ENCODE measurements around the gene GULP1.

GULP1 gene

DNA sequence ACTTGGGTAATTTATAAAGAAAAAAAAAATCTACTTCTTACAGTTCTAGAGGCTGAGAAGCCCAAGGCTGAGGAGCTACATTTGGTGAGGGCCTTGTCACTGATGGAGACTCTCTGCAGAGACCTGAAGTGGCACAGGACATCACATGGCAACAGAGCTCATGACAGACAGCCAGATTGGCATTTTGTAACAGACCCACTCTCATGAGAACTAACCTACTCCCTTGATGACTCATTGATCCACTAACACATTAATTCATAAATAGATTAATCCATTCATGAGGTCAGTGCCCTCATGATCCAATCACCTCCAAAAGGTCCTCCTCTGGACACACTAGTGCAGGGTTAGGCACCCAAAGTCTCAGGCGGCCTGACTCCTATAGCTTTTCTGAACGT lies 318.4 kb downstream of the GULP1 start:
- DNase-seq: no peak

DNA sequence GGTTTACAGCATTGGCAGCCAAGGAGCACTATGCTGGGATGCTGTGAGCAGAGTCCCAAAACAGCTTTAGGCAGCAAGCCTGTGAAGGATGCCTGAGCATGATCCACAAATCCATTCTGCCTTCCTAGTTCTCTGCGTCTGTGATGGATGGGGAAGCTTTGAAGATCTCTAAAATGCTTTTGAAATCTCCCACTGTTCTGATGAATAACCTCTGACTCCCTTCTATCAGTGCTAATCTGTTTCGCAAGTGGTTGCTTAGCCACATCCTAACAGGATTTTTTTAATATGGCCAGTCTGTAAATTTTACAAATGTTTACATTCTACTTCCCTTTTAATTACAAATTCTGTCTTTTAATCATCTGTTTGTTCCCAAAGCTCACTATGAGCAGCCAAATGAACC lies 319.2 kb downstream of the GULP1 start:
- DNase-seq: no peak

DNA sequence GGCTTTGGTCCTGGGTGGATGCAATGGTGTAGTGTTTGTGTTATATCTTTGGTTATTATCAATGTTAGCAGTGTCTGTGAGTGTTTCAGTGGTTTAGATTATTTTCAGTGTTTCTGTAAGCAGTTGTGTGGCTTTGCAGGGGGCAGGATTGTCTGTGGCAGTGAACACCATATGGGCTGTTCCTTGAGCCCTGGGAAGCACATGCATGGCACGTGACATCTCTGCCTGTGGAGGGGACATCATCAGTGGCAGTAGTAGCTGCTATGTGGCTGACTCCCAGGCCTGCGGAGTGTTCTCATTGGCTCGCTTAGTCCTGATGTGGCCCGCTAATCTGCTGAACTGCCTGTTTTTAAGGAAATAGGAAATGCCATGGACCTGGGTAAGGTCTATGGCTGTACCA lies 327.5 kb downstream of the GULP1 start:
- DNase-seq: no peak

DNA sequence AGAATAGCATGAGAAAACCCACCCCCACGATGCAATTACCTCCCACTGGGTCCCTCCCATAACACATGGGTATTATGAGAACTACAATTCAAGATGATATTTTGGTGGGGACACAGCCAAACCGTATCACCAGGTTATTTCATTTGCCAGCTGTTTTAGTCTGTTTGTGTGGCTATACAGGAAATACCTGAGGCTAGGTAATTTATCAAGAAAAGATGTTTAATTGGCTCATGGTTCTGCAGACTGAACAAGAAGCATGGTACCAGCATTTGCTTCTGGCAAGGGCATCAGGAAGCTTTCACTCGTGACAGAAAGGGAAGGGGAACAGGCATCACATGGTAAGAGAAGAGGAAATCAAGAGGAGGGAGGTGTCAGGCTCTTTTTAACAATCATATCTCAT lies 329.2 kb downstream of the GULP1 start:
- no peak for DNase-seq

DNA sequence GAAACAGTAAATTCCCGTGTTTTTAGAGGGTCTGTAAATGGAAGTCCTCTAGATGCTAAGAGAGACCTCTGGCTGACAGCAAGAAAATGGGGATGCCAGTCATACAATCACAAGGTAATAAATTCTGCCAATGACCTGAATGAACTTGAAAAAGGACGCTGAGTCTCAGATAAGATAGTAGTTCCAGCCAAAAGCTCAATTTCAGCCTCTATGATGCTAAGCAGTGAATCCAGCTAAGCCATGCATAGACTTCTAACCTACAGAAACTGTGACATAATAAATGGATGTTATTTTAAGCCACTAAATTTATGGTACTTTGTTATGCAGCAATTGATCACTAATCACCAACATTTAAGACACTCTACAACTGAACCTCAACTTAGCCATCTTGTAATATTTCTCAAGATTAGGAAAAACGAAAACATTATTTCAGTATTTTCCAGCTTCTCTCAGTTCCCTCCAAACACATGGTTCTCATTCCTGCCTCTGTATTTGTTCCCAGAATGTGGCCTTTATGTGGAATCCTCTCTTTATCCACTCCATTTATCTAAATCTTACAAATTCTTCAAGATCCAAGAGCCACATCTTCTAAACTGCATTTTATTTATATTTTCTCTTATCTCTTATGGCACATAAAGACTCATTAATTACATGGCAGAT lies 331.1 kb downstream of the GULP1 start:
- DNase-seq: no peak

DNA sequence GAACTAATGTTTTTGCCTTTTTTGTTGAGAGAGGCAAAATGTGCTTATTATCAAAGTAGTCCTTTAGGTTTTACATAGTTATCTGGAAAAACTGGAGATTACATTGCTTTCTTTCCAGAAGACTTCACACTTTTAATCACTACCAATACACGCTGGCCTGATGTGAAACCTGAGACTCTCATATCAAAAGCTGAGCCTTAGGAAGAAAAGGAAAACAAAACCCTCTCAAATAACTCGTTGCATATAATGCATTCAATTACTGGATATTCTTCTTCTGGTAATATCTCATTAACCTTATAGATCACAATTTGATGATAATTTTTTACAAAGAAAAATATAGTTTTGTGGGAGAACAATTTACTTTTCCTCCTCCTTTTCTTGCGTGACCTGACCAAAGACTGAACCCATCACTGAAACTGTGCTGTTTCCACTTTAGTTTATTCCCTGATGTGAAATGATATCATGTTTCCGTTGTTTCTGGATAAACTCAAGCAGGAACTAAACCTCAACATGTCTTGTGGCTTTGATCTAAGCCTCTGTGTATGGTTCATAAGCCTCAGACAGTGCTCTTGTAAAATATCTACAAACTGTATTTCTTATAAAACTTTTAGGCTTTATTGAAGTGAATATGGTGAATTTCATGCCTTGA lies 332.4 kb downstream of the GULP1 start:
- DNase-seq: no peak

DNA sequence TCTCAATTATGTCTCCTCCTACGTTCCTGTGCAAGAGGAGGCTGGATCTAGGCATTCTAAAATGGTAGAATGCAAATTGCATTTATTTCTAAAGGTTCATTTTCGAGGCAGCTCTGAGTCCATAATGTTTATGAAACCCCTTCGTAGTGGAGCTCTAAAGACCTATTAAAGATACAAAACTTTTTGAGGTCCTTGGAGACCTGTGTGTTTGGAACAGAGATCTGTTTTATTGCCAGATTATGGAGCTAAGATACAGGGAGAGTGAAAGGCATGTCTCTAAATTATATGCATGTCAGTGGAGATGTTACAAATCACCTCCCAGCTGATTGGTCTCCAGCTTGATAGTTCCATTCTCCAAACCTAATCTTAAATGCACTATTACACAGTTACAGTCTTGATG lies 335.8 kb downstream of the GULP1 start:
- DNase-seq: no peak

DNA sequence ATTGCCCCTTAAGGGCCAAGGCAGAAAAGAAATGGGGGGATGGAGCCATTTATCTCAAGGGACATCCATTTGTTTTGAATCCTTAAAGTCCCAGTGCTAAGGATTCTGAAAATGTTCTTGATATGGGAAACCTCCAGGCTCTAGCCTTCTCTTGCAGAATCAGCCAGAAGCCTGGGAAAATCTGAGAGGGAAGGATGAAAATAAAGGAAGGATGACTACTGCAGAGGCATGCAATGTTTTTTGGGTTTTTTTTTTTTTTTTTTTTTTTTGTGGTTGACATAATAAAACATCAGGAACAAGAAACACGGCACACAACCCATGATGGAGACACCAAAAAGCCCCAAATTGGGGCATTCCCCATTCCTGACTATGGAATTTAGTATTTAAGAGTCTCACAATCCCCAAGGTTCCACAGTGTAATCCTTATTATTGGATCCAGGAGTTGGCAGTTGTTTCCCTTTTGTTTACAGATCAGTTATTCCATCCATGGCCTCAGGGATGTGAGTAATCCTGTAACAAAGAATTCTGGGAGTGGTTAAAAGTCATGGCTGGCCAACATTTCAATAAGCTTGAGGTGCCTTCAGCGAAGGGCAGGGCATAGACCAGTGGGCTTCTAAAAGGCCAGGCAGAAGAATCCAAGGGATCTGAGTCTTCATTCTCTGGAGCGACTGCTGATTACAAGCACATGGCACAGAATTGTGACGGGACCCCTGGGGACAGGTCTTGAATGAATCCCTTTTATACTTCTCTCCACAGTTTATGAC lies 337.5 kb downstream of the GULP1 start:
- DNase-seq: no peak

DNA sequence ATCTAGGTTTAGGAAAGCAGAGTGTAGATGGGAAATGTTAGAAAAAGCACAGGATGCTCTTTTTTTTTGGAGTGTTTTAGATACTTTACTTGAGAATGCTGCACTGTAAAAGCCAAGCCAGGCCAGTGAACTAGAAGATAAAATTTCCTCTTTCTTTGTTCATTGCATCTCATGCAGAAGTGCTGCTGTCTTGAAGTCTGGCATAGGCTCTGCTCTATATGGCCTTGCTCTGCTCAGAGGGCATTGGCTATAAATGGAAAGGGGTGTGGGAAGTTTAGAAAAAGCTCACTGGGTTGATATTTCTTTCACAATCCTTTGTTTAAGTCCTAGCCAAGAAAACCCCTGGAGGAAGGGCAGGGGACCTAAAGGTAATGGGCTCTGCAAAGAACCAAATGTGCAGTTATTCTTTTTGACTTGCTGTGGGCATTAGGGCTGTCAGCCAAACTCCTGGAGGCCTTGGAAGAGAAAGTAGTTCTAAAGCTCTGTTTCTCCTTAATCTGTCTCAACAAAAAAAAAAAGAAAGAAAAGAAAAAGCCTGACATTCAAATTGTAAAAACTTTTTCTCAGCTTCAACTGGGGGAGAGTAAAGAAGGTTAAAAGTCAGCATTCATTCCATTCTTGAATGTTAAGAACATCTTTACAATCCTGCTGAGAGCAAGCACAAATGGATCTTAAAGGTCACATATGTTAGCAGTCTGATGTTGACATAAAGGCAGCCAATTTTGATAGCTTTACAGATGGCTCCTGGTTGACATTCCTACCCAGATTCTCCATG lies 338.3 kb downstream of the GULP1 start:
- no peak for DNase-seq

DNA sequence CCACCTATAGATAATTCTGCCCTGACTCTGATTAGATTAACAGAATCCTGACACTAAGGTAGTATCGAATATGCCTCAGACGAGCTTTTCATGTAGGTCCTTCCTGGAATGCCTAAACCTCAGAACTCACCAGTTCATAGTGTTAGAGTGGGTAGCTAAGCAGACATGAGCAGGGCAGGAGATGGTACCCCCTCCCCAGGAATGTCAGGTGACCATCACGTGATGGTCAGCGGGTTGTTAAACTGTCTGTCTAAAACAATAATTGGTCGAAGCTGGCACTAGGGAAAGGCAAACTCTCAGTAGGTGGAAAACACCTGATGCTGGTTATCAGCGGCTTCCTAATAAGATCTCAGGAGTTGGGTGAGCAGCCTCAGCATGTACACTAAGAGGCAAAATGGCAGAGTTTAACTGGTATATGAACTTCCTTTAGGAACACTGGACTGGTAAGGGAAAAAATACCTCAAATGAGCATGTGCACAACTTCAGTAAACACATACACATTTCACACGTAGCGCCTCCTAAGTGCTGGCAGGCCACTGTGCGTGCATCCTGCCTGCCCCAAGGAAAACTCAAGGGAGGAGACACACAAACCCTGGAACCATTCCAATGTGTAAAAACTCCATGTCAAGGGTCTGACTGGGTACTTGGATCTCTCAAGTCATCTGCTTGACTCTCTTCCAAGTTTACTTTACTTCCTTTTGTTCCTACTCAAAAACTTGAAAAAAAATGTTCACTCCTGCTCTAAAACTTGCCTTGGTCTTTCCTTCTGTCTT lies 339.5 kb downstream of the GULP1 start:
- DNase-seq: no peak

DNA sequence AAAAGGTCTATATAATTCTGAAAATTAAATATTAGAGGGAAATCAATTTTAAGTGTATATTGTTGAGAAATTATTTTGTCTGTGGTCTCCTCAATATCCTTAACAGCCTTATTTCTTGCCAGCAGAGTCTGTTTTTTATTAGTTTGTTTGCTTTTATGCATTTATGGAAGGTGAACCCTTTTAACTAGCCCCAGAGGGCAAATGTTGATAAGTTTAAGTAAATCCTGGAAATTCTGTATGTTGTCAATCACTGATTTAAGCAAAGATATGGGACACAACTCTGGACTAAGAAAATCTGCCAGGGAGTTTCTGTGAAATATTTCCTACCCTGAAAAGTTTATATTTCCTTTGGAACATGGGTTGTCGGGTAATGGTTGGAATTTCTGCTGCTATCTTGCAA lies 343.0 kb downstream of the GULP1 start:
- no peak for DNase-seq

All from islet precursor cell (in vitro differentiated cells).